Testis (tissue), 2 donors: ENCODE results near the gene APEX1.

Experiments
- CTCF ChIP-seq, 3 experiments: fragments of 450-650 bp in 2 of 3; fragments of 200-600 bp in 1 of 3; sonication (generic) in 1 of 3; IDR thresholded peaks; one replicate each; pipeline ENCODE4 v1.5.1; 2016 to 2019; ENCODE audit warnings: antibody characterized with exemption in 3 of 3, mild to moderate bottlenecking in 2 of 3, moderate library complexity in 1 of 3
- POLR2A ChIP-seq: fragments of 450-650 bp; IDR thresholded peaks from one replicate; pipeline ENCODE4 v1.6.1; 2017; ENCODE audit warnings: antibody characterized with exemption, mild to moderate bottlenecking, moderate library complexity

DNA sequence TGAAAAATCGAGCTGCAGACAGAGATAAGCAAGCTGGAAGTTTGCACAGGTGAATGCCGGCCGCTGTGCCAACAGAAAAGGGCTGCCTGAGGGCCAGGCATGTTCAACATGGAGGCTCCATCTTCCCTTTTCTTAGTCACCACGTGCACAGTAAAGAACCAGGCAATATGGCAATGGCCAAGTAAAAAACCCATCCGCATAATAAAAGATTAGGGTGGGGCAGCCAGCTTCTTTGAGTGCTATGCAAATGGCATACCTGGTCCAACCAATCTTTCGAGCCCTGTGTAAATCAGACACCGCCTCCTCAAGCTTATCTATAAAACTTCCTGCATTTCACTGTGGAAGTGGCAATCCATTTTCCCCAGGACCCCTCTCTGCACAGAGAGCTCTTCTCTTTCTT lies 30.9 kb downstream of the APEX1 start:
- TF ChIP-seq CTCF (IDR thresholded peaks at IDR 0.05) (no peak), POLR2A (no peak)
